Colonic mucosa (tissue), 4 donors: ENCODE data around the gene CERS2. TPM values are rescaled to one million over a fixed set of nuclear protein-coding genes. Genes with fewer than 3 reads are reported as not detected.

Experiments
- DNase-seq: peaks from one replicate; pipeline ENCODE4 v3.0.0-alpha.2; 2020
- H3K27ac ChIP-seq: fragments of 200-600 bp; one replicate; pipeline ENCODE4 v1.8.0; 2021
- H3K27me3 ChIP-seq: fragments of 200-600 bp; one replicate; pipeline ENCODE4 v1.8.0; 2021
- H3K36me3 ChIP-seq: fragments of 200-600 bp; one replicate; pipeline ENCODE4 v1.8.0; 2021
- H3K4me1 ChIP-seq: fragments of 200-600 bp; one replicate; pipeline ENCODE4 v1.8.0; 2021; ENCODE audit warnings: mild to moderate bottlenecking
- H3K4me3 ChIP-seq: fragments of 200-600 bp; one replicate; pipeline ENCODE4 v1.8.0; 2021
- H3K9ac ChIP-seq, 2 donors: one replicate each; pipeline ENCODE4 v1.7.0; 2013; ENCODE audit warnings: control low read depth in 2 of 2, low read depth in 2 of 2, low read length in 2 of 2
- H3K9me3 ChIP-seq: fragments of 200-600 bp; one replicate; pipeline ENCODE4 v1.8.0; 2021
- CTCF ChIP-seq: fragments of 200-600 bp; IDR thresholded peaks from one replicate; pipeline ENCODE4 v1.8.0; 2022; ENCODE audit warnings: antibody characterized with exemption, mild to moderate bottlenecking
- intact Hi-C: fragments of 100-400 bp; cut with DNase I; formaldehyde crosslinking; loops from one replicate; pipeline ENCODE4 v1.14.1; 2022
- total RNA-seq, 2 donors: library from RNA; stranded (reverse); fragmentation: NEBNext Ultra II Directional in 1 of 2; extraction: Animal tissue kit (Norgen Biotek cat#: 25700) in 1 of 2; gene quantifications; one replicate each; pipeline ENCODE4 v1.2.1, GENCODE V29; 2021
- donor health status: healthy.
- donor health status: DM: no; HTN: no; CAD: no.
- donor health status: DM: no; HTN: no; CAD: no.

Gene CERS2
- total RNA-seq, 2 donors from 2014 or later = 140 to 157 TPM

- Histone ChIP-seq H3K27ac (no peak overlapping the region), H3K27me3 (no peaks in the 10 kb centered on the region), H3K9me3 (no peaks in the 10 kb centered on the region), H3K36me3 (no peaks in the 10 kb centered on the region), H3K9ac (no peak overlapping the region), H3K4me3 (no peak overlapping the region), H3K4me1 (no peaks in the 10 kb centered on the region)
- intact Hi-C loops = loop anchor here (10.0 kb wide), 1 partner anchor 171 kb away; no protein-coding TSS in a partner anchor
- DNase-seq = no peak
- TF ChIP-seq CTCF = peak; percentile 90
Observed at GRCh38 chr1:150995896-150996295, 21.3 kb upstream of the CERS2 start.

- no peaks in the 10 kb centered on the region for H3K27me3 ChIP-seq
- no peak overlapping the region for H3K9ac ChIP-seq
- H3K36me3 ChIP-seq = no peaks in the 10 kb centered on the region
- no peak for TF ChIP-seq CTCF
- no peak overlapping the region for H3K4me3 ChIP-seq
- H3K4me1 ChIP-seq = no peaks in the 10 kb centered on the region
- intact Hi-C loops = loop anchor here (10.0 kb wide), 1 partner anchor 171 kb away; no protein-coding TSS in a partner anchor
- H3K9me3 ChIP-seq = no peaks in the 10 kb centered on the region
- DNase-seq = no peak
- H3K27ac ChIP-seq = no peak overlapping the region
Observed at GRCh38 chr1:150995460-150995859, 20.8 kb upstream of the CERS2 start.

GRCh38 chr1:150994248-150994647 is 19.6 kb upstream of the CERS2 start:
- Histone ChIP-seq H3K36me3 (no peaks in the 10 kb centered on the region), H3K27ac (no peak overlapping the region), H3K27me3 (no peaks in the 10 kb centered on the region), H3K4me1 (no peaks in the 10 kb centered on the region), H3K9ac (no peak overlapping the region), H3K9me3 (no peaks in the 10 kb centered on the region), H3K4me3 (no peak overlapping the region)
- DNase-seq = no peak
- TF ChIP-seq CTCF = no peak
- intact Hi-C loops = loop anchor here (10.0 kb wide), 1 partner anchor 169 kb away; no protein-coding TSS in a partner anchor

GRCh38 chr1:150992626-150993025 is 18.0 kb upstream of the CERS2 start:
- intact Hi-C loops = loop anchor here (10.0 kb wide), 1 partner anchor 168 kb away; no protein-coding TSS in a partner anchor
- no peaks in the 10 kb centered on the region for H3K27me3 ChIP-seq
- H3K4me3 ChIP-seq = no peak overlapping the region
- H3K9ac ChIP-seq = no peak overlapping the region
- H3K27ac ChIP-seq = no peak overlapping the region
- no peaks in the 10 kb centered on the region for H3K36me3 ChIP-seq
- no peak for DNase-seq
- H3K9me3 ChIP-seq = no peaks in the 10 kb centered on the region
- no peak for TF ChIP-seq CTCF
- no peaks in the 10 kb centered on the region for H3K4me1 ChIP-seq

GRCh38 chr1:150987924-150988323 is 13.3 kb upstream of the CERS2 start:
- no peaks in the 10 kb centered on the region for H3K4me1 ChIP-seq
- TF ChIP-seq CTCF = no peak
- no peak overlapping the region for H3K9ac ChIP-seq
- H3K9me3 ChIP-seq = no peaks in the 10 kb centered on the region
- DNase-seq = no peak
- no peaks in the 10 kb centered on the region for H3K36me3 ChIP-seq
- intact Hi-C loops = no loop called here
- H3K4me3 ChIP-seq = no peak overlapping the region
- H3K27me3 ChIP-seq = no peaks in the 10 kb centered on the region
- no peak overlapping the region for H3K27ac ChIP-seq
